Measurements from ENCODE around the gene DBR1.

GRCh38 chr3:138124188-138124587, 50.5 kb downstream of the DBR1 start:
- TF ChIP-seq CTCF (IDR thresholded peaks at IDR 0.05 in 4 of 5, conservative IDR thresholded peaks at IDR 0.05 in 1 of 5) (no peak), POLR2A (IDR thresholded peaks at IDR 0.05) (no peak)
